GM18505 (cell line): ENCODE data around the gene SETD1A.

Experiments used
- ATAC-seq: cut with Tn5 transposase; IDR thresholded peaks from one replicate; pipeline ENCODE4 v1.9.1; 2021; ENCODE audit not compliant: unreplicated experiment
- POLR2A ChIP-seq: IDR thresholded peaks from 4 replicates; pipeline ENCODE4 v1.6.1; 2011; ENCODE audit warnings: borderline replicate concordance; ENCODE audit not compliant: insufficient read depth, insufficient read length; ENCODE audit errors: extremely low read depth

SETD1A gene

GRCh38 chr16:30985401-30986128, 28.0 kb downstream of the SETD1A start:
- TF ChIP-seq POLR2A, result no peak
- ATAC-seq, result no peak

- TF ChIP-seq POLR2A, result no peak
- ATAC-seq, result no peak
Measured at GRCh38 chr16:30986129-30986991, 28.8 kb downstream of the SETD1A start.

GRCh38 chr16:30987581-30988190, 30.1 kb downstream of the SETD1A start:
- TF ChIP-seq POLR2A, result no peak
- ATAC-seq, result no peak

GRCh38 chr16:30989469-30990047, 32.0 kb downstream of the SETD1A start:
- no peak for TF ChIP-seq POLR2A
- ATAC-seq, result no peak

- TF ChIP-seq POLR2A, result no peak
- ATAC-seq, result no peak
Measured at GRCh38 chr16:30990105-30990504, 32.6 kb downstream of the SETD1A start.

GRCh38 chr16:30991052-30991451, 33.5 kb downstream of the SETD1A start:
- no peak for ATAC-seq

GRCh38 chr16:30992276-30992780, 34.8 kb downstream of the SETD1A start:
- no peak for ATAC-seq
- no peak for TF ChIP-seq POLR2A

More at GRCh38 chr16:30991052-30991451, 33.5 kb downstream of the SETD1A start:
- no peak for TF ChIP-seq POLR2A

- ATAC-seq, result no peak
- no peak for TF ChIP-seq POLR2A
Measured at GRCh38 chr16:30992931-30993816, 35.6 kb downstream of the SETD1A start.

- TF ChIP-seq POLR2A, result peak; percentile 15
- no peak for ATAC-seq
Measured at GRCh38 chr16:30995927-30996323, 38.4 kb downstream of the SETD1A start.

GRCh38 chr16:30996324-30996984, 38.9 kb downstream of the SETD1A start:
- ATAC-seq, result no peak

GRCh38 chr16:30996985-30997724, 39.6 kb downstream of the SETD1A start:
- peak; percentile 74 for ATAC-seq
- peak; percentile 89 for TF ChIP-seq POLR2A

More at GRCh38 chr16:30996324-30996984, 38.9 kb downstream of the SETD1A start:
- peak; percentile 44 for TF ChIP-seq POLR2A
